Measurements from ENCODE around the gene PRKCA. TPM values are rescaled to one million over a fixed set of nuclear protein-coding genes. Genes with fewer than 3 reads are reported as not detected.

The PRKCA gene
- total RNA-seq, 1 donor from 2014 or later: 16.4 TPM

DNA sequence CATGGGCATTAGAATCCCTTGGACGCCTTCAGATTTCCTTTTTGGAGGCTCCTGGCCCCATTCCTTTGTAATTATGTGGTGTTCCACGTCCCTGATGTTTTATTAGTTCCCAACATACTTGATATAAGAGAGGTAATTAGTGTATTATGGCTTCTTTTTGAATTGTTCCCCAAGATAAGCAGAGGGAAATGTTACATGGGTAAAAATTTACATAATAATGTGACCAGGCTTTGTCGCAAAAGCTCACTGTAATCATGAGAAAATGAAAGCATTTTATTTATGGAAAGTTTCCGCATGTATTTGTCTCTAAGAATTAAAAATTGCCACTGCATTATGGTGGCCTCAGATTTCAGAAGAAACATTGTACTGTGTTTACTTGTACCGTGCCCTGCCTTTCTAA lies 177.8 kb downstream of the PRKCA start:
- H3K4me3 Mint-ChIP-seq (ENCODE audit: low read depth): no peak overlapping the region
- H3K27ac Mint-ChIP-seq: no peak overlapping the region
- H3K27me3 Mint-ChIP-seq: no peaks in the 10 kb centered on the region
- no peaks in the 10 kb centered on the region for H3K4me1 Mint-ChIP-seq (ENCODE audit: low read depth)
- H3K9me3 Mint-ChIP-seq (ENCODE audit: low read depth): peaks cover 6% of the 10 kb centered on the region
- TF ChIP-seq, protein P1, sequence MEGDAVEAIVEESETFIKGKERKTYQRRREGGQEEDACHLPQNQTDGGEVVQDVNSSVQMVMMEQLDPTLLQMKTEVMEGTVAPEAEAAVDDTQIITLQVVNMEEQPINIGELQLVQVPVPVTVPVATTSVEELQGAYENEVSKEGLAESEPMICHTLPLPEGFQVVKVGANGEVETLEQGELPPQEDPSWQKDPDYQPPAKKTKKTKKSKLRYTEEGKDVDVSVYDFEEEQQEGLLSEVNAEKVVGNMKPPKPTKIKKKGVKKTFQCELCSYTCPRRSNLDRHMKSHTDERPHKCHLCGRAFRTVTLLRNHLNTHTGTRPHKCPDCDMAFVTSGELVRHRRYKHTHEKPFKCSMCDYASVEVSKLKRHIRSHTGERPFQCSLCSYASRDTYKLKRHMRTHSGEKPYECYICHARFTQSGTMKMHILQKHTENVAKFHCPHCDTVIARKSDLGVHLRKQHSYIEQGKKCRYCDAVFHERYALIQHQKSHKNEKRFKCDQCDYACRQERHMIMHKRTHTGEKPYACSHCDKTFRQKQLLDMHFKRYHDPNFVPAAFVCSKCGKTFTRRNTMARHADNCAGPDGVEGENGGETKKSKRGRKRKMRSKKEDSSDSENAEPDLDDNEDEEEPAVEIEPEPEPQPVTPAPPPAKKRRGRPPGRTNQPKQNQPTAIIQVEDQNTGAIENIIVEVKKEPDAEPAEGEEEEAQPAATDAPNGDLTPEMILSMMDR (IDR thresholded peaks at IDR 0.05; ENCODE audit: unreplicated experiment): no peak
- H3K36me3 Mint-ChIP-seq (ENCODE audit: insufficient read depth): no peaks in the 10 kb centered on the region
- DNase-seq (ENCODE audit: low spot score, unreplicated experiment): no peak

DNA sequence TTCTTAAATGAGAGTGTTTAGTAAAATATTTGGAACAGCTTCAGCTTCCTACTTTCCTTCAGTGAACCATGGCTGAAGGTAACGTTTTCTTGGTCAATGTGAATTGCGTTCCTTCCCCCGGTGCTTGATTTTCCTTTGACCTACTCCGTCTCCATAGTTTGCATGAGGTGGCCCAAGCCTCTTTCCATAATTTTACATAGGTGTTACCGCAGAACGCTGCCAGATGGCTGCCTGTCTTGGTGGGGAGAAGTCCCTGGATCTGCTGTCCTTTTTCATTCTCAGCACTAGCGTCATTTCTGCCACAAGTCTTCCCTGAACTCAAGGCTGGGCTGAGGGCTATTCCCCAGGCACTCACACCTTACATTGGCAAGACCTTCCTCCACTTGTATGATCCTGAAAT lies 178.4 kb downstream of the PRKCA start:
- Mint-ChIP-seq H3K27me3 (no peaks in the 10 kb centered on the region), H3K36me3 (ENCODE audit: insufficient read depth) (no peaks in the 10 kb centered on the region), H3K4me1 (ENCODE audit: low read depth) (no peaks in the 10 kb centered on the region), H3K27ac (no peak overlapping the region), H3K4me3 (ENCODE audit: low read depth) (no peak overlapping the region), H3K9me3 (ENCODE audit: low read depth) (peaks cover 6% of the 10 kb centered on the region)
- DNase-seq (ENCODE audit: low spot score, unreplicated experiment): no peak
- TF ChIP-seq, protein P1 (IDR thresholded peaks at IDR 0.05; ENCODE audit: unreplicated experiment): no peak

DNA sequence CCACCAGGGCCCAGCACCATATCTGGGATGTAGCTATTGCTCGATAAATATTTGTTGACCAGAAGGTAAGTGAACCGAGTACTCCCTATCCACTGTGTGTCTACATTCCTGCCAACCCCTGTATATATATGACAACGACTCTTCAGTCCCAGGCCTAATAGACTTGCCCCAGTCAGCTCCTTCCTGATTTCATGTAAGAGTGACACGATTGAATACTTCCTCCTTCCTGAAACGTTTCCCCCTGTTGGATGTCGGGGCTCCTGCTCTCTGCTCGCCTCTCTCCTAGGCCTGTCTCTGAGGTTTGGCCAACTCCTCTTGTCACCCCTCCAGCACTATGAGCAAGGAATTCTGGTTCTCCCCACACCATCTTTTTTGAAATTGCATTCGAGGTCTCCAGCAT lies 178.9 kb downstream of the PRKCA start:
- Mint-ChIP-seq H3K4me3 (ENCODE audit: low read depth) (no peak overlapping the region), H3K9me3 (ENCODE audit: low read depth) (peaks cover 6% of the 10 kb centered on the region), H3K4me1 (ENCODE audit: low read depth) (no peaks in the 10 kb centered on the region), H3K36me3 (ENCODE audit: insufficient read depth) (no peaks in the 10 kb centered on the region), H3K27ac (no peak overlapping the region), H3K27me3 (no peaks in the 10 kb centered on the region)
- DNase-seq (ENCODE audit: low spot score, unreplicated experiment): no peak
- TF ChIP-seq, protein P1 (IDR thresholded peaks at IDR 0.05; ENCODE audit: unreplicated experiment): no peak

DNA sequence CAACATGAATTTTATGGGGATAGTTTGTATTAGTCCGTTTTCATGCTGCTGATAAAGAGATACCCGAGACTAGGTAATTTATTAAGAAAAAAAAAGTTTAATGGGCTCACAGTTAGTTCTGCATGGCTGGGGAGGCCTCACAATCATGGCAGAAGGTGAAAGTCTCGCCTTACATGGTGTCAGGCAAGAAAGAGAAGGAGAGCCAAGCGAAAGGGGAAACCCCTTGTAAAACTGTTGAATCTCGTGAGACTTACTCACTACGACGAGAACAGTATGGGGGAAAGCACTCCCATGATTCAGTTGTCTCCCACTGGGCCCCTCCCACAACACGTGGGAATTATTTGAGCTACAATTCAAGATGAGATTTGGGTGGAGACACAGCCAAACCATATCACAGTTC lies 181.5 kb downstream of the PRKCA start:
- TF ChIP-seq, protein P1 (IDR thresholded peaks at IDR 0.05; ENCODE audit: unreplicated experiment): no peak
- Mint-ChIP-seq H3K9me3 (ENCODE audit: low read depth) (peaks cover 3% of the 10 kb centered on the region), H3K36me3 (ENCODE audit: insufficient read depth) (no peaks in the 10 kb centered on the region), H3K4me3 (ENCODE audit: low read depth) (no peak overlapping the region), H3K27ac (no peak overlapping the region), H3K27me3 (no peaks in the 10 kb centered on the region), H3K4me1 (ENCODE audit: low read depth) (peaks cover 10% of the 10 kb centered on the region)
- no peak for DNase-seq (ENCODE audit: low spot score, unreplicated experiment)

DNA sequence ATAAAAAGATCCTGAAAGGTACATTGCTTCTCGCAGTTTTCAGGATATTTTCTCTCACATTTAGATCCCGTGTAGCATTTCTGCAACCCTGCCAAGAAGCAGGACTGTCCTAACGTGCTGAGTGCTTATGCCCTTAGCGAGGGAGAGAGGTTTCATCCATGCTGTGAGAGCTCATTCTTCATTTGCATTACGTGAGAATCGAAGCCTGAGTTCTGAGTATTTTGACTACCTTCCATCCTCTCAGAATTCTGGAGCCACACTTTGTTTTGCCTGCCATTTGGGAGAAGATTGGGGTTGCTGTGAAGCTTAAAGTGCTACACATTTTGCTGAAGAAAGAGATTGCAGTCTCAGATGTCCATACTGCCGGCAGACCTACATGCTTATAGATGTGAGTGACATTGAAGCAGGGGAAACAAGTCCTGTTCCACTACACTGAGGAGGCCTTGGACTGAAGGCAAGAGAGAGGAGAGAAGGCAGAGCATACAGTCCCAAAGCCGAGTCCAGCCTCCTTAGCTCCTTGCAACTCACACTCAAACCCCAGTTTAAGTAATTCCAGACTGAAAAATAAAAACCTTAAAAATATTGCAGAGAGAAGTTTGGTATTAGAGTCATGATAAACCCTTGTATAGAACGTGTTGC lies 183.0 kb downstream of the PRKCA start:
- Mint-ChIP-seq H3K4me1 (ENCODE audit: low read depth) (peaks cover 10% of the 10 kb centered on the region), H3K27me3 (no peaks in the 10 kb centered on the region), H3K9me3 (ENCODE audit: low read depth) (no peaks in the 10 kb centered on the region), H3K36me3 (ENCODE audit: insufficient read depth) (no peaks in the 10 kb centered on the region), H3K4me3 (ENCODE audit: low read depth) (no peak overlapping the region), H3K27ac (no peak overlapping the region)
- TF ChIP-seq, protein P1 (IDR thresholded peaks at IDR 0.05; ENCODE audit: unreplicated experiment): no peak
- no peak for DNase-seq (ENCODE audit: low spot score, unreplicated experiment)

Data from progenitor cell of endocrine pancreas (in vitro differentiated cells).